GM18502 (cell line): ENCODE measurements around the gene PRPF19.

ENCODE experiments used
- ATAC-seq: cut with Tn5 transposase; IDR thresholded peaks from one replicate; pipeline ENCODE4 v1.9.1; 2021; ENCODE audit warnings: mild to moderate bottlenecking; ENCODE audit not compliant: unreplicated experiment, poor library complexity

Gene PRPF19

GRCh38 chr11:60863550-60864521 is 42.5 kb downstream of the PRPF19 start:
- no peak for ATAC-seq

- ATAC-seq = no peak
These were observed 44.2 kb downstream of the PRPF19 start for GRCh38 chr11:60862171-60862570.

- ATAC-seq = no peak
These were observed 45.4 kb downstream of the PRPF19 start for GRCh38 chr11:60860943-60861342.

- no peak for ATAC-seq
These were observed 46.7 kb downstream of the PRPF19 start for GRCh38 chr11:60859616-60860250.

- ATAC-seq = no peak
These were observed 47.5 kb downstream of the PRPF19 start for GRCh38 chr11:60858731-60859464.

GRCh38 chr11:60858236-60858635 is 48.1 kb downstream of the PRPF19 start:
- no peak for ATAC-seq

GRCh38 chr11:60857378-60858232 is 48.8 kb downstream of the PRPF19 start:
- ATAC-seq = no peak

GRCh38 chr11:60855726-60856633 is 50.4 kb downstream of the PRPF19 start, which contains the start of gene PTGDR2:
Gene PTGDR2, minus strand, starts transcription at chr11:60855950. Its CDS starts 2,228 bp downstream, at chr11:60853722.
- no peak for ATAC-seq

GRCh38 chr11:60854847-60855725 is 51.3 kb downstream of the PRPF19 start:
- no peak for ATAC-seq

- no peak for ATAC-seq
These were observed 52.1 kb downstream of the PRPF19 start for GRCh38 chr11:60854140-60854846.

GRCh38 chr11:60852982-60853950 is 53.1 kb downstream of the PRPF19 start:
- ATAC-seq = no peak

- ATAC-seq = no peak
These were observed 54.0 kb downstream of the PRPF19 start for GRCh38 chr11:60852117-60852981.

GRCh38 chr11:60851327-60852104 is 54.9 kb downstream of the PRPF19 start:
- ATAC-seq = no peak
